ENCODE data around the gene COPA.
"Not testable (repeated sequence)": the region's sequence is repeated elsewhere in the genome, so short reads cannot be mapped to it uniquely, and the experiment has no call there.

COPA gene

DNA sequence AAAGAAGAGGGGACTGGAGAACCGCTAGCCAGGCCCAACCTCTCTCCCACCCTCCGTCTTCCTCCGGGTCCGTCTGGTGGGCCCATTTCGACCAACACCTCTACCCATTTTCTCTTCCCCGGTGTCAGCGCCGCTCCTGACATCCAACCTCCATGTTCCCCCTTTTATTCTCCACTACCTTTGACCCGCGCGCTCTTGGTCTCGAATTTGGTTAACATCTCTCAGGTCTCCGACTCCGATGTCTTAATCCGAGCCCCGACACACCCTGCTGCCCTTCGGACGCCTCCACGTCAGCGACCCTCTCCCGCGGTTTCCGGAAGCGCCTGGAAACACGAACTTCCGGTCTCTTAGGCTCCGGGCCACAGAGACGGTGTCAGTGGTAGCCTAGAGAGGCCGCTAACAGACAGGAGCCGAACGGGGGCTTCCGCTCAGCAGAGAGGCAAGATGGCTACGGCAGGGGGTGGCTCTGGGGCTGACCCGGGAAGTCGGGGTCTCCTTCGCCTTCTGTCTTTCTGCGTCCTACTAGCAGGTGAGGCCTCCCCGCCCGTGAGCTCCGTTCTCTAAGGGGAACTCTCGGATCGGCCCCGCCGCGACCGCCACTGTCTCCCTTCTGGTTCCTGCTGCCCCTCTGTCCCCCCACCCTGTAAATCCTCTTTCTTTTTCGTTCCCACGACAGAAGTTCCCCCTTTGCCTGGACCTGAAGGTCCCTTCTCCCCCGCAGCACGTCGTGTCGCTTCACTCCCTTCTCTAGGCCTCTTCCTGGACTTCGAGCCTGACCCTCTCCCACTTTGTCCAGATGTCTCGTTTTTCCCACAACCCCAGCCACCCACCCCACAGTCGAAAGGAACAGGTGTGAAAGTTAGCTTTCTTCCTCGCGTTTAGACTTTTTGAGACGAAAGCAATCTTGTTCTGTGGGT, at the start of gene COPA, which contains the start of gene NCSTN:
Gene COPA, minus strand, starts transcription at position 298 of the 917 bp plus-strand sequence. Its CDS starts 80 bp downstream, at position 218.
Gene NCSTN, plus strand, starts transcription at position 431 of the 917 bp plus-strand sequence. Its CDS starts 14 bp downstream, at position 445.
- peak; percentile 76 to 78 for DNase-seq (ENCODE audit: low read depth in 2 of 2)

DNA sequence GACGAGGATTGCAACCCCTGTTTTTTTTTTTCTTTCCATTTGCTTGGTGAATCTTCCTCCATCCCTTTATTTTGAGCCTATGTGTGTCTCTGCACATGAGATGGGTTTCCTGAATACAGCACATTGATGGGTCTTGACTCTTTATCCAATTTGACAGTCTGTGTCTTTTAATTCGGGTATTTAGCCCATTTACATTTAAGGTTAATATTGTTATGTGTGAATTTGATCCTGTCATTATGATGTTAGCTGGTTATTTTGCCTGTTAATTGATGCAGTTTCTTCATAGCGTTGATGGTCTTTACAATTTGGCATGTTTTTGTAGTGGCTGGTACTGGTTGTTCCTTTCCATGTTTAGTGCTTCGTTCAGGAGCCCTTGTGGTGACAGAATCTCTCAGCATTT, 45.4 kb upstream of the COPA start:
- not testable (repeated sequence) for DNase-seq (ENCODE audit: low read depth in 2 of 2)

DNA sequence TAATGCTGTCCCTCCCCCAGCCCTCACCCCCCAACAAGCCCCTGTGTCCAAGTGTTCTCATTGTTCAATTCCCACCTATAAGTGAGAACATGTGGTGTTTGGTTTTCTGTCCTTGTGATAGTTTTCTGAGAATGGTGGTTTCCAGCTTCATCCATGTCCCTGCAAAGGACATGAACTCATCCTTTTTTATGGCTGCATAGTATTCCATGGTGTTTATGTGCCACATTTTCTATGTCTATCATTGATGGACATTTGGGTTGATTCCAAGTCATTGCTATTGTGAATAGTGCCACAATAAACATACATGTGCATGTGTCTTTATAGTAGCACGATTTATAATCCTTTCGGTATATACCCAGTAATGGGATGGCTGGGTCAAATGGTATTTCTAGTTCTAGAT, 41.8 kb upstream of the COPA start:
- not testable (repeated sequence) for DNase-seq (ENCODE audit: low read depth in 2 of 2)

DNA sequence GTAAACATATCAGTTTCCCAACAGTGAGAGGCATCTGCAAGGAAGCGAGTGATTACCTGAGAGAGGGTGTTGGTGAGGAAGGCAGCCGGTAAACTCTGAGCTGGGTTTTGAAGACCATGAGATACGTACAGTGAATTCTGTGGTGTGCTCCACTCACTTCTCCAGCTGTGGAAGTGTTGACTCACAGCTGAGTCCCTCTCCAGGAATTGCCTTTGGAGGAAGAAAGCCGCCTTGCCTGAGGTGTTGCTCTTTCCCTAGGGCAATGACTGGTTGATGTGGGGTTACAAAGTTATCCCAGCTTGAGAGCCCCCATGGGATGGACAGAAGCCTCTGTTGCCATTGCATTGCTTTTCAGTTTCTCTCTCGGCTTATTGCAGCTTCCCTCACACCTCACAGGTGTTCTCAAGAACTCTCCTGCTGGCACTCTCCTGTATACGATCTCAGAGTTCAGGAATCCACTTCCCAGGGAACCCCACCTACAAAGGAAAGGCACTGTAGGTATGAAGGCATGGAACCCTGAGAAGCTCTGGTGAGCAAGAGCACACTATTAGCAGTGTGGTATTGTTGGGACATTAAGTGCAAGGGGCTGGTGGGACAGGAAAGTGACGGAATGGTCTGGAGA, 34.6 kb upstream of the COPA start:
- no peak for DNase-seq (ENCODE audit: low read depth in 2 of 2)

DNA sequence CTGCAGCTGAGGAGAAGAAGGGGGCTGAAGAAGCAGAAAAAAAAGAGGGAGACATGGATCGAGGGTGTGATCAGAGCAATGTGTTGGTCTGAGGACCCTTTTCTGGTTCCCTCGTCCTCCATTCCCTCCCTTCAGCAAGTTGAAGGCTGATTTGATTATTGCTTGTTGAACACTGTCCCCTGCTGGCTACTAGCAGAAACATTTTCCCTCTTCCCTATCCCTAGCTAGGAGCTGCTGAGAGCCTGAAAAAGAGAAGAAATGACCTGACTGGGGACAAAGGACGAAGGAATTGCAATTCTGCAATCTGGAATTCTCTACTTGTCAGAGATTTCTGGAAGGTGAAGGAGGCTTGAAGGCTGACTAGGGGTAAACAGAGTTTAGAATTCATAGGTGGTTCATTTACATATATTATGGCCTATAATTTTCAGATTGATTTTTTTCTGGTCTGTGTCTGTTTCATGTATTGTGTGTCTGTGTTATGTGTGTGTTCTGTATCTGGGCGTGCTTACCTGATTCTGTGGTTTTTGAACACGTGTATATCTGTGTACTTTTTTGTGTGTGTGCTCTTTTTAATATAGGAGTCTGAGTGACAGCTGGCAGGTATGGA, 33.6 kb upstream of the COPA start:
- DNase-seq (ENCODE audit: low read depth in 2 of 2): peak in 1 of 2 donors; percentile 17

DNA sequence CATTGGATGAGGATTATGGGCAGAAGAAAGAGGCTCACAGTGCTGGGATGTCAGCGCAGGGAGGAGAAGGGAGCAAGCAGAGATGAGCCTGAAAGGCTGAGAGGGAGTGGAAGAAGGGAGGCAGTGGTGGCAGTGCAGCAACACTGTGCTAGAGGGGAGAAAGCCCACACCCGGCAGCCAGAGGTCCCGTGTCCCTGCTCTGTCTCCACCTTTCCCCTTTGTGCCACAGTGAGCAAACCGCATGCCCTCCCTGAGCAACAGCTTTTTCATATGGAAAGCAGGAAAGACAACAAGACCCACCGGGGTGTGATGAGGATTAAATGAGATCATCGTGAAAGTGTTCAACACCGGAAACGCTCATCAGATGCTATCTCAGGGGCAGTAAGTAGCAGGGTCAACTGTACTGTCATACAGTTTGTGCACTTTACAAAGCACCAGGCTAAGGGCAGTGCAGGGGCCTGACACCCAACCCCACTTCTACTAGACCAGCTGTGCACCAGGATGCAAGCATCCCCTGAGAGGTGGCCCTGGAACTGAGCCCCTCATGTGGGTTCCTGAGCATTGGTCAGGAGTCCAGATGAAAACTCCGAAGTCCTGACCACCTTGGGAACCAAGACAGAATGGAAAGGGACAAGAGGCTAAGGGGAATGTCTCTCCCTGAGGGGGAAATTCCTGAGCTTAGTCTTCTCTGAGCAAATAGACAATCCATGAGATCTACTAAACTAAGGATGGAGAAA, 32.9 kb upstream of the COPA start:
- DNase-seq (ENCODE audit: low read depth in 2 of 2): no peak

DNA sequence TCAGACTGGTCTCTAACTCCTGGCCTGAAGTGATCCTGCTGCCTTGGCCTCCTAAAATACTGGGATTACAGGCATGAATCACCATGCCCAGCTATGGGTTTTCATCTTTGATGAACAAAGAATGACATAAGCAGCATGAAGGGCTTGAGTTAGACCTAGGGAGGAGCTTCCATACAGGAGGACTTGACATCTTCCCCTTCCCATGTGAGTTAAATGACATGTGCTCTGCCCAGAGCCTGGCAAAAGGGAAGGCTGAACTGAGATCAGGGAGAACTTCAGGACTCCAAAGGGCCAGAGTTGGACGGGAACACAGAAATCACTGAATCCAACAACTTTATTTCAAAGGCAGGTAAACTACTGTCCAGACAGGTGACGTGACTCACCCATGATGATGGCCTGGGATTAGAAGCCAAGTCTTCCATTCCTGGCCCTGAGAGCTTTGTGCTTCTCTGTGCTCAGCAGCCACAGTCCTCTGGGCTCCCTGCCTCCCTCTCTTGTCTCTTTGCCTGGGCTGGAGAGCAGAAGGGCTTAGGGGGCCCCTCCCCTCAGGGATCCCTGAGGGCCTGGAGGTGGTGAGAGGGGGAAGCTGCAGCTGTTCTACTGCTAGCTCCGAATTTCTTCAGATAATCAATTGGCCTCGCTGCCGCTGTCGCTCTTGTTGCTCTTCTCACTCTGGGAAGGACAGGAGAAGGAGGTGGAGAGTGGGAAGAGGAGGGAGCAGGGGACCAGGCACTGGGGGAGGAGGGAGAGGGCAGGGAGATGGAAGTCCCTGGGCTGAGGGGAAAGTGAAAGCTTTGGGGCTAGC, 31.5 kb upstream of the COPA start:
- no peak for DNase-seq (ENCODE audit: low read depth in 2 of 2)

DNA sequence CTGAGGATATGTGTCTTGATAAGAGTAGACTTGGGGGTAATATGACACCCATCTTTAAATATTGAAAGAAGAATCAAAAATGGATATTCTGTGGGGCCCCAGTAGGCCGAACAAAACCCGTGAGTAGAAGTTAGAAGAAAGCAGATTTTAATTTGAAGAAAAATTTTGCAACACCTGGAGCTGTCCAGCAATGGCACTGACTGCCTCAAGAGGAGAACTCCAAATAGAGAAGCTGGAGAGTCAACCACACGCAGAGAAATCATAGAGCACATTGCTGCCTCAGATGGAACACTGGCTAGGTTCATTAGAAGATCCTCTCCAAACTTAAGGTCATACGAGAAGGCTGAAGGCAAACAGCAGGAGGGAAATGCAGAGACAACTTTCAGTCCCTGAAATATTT, 30.6 kb upstream of the COPA start:
- DNase-seq (ENCODE audit: low read depth in 2 of 2): no peak

DNA sequence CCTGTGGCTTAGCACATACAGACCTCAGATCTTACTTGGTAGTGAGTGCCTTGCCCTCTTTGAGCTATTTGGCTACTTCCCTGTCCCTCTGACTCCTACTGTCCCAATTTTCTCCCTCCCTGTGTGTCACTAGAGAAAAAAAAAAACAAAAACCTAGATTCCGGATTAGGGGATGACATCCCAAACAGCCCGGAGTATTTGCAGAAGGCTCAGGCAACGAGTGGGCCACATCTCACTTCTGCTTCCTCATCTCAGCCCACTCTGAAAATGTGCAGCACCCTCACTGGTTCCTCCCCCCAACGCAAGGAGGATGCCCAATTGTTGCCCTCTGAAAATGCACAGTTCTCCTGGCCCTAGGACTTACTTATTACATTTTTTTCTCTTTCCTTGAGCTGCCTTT, 28.7 kb upstream of the COPA start:
- no peak for DNase-seq (ENCODE audit: low read depth in 2 of 2)

DNA sequence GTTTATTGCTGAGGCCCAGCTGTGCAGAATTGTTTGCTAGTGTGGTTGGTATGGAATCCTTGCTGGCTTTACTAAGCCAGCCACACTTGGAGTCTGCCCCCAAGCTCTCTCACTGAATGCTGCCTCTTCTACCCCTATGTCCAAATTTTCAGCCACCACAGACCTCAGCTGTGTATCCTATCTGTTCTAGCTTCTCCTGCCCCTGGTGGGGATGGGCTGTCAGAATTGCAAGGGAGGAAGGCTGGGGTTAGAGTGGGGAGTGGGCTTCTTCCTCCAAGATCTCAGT, 28.2 kb upstream of the COPA start:
- DNase-seq (ENCODE audit: low read depth in 2 of 2): no peak

DNA sequence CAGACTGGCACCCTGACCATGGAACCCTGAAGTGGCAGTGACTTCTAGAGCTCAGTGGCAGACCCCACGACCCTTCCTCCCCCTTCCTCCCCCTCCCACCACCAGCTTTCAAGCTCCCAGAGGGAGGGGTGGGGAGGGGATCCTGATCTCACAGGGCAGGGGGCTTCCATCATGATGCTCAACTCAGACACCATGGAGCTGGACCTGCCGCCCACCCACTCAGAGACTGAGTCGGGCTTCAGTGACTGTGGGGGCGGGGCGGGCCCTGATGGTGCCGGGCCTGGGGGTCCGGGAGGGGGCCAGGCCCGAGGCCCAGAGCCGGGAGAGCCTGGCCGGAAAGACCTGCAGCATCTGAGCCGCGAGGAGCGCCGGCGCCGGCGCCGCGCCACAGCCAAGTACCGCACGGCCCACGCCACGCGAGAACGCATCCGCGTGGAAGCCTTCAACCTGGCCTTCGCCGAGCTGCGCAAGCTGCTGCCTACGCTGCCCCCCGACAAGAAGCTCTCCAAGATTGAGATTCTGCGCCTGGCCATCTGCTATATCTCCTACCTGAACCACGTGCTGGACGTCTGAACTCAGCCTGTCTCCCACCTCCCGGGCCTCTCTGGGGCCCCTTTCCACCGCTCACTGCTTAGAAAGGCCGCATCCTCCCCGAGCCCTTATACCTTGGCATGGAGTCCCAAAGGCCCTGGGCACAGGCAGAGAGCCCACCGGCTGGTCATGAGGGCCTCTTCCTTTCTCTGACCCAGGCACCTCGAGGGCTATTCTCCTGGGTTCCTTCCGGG, 27.7 kb upstream of the COPA start:
- DNase-seq (ENCODE audit: low read depth in 2 of 2): no peak

DNA sequence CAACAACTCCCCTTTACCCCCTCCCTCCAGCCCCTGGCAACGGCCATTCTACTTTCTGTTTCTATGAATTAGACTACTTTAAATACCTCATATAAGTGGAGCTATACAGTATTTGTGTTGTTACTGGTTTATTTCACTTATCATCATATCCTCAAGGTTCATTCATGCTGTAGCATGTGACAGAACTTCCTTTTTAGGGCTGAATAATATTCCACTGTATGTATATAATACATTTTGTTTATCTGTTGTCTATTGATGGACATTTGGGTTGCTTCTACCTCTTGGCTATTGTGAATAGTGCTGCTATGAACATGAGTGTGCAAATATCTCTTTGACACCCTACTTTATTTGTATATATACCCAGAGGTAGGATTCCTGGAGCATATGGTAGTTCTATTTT, 26.0 kb upstream of the COPA start:
- no peak for DNase-seq (ENCODE audit: low read depth in 2 of 2)

DNA sequence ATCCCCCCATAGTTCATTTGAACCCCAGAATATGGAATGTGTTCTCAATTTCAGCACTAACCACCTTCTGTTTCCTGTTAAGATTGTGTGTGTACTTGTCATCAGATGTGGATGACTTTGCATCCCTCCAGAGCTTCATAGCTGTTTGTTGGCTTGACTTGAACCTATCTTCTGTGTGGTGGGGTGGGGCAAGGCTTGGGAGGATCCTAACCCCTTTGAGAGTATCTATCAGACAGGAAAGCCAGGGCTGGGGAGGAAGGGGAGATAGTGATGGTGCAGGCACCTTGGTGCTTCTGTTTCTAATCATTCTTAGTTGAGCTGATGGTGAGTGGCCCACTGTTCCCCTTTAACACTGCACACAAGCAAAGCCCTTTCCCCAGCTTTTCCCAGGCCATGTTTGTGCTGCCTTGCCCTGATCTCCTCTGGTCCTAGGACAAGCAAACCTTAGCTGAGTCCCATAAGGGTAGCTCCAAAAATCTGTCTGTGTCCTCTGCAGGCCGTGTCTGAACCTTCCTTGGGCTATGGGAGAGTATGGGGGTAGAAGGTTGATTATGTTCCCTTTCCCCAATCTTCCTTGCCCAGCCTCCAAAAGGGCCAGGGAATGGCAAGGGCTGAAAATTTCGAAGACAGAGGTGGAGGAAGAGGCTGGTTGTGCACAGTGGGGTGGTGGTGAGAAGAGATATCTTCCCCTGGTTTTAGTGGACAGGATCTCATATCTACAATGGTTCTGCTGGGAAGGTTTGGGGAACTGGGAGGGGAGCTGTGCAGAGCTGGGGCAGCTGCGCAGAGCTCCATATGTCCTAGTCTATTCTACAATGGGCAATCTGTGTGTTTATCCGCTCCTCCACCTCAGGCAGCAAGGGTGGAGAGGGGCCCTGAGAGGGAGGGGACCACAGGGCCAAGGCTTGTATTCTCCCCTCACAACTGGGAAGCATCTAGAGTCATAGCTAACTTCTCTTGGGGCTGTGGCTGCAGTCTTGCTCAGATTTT, 25.2 kb upstream of the COPA start:
- DNase-seq (ENCODE audit: low read depth in 2 of 2): no peak

DNA sequence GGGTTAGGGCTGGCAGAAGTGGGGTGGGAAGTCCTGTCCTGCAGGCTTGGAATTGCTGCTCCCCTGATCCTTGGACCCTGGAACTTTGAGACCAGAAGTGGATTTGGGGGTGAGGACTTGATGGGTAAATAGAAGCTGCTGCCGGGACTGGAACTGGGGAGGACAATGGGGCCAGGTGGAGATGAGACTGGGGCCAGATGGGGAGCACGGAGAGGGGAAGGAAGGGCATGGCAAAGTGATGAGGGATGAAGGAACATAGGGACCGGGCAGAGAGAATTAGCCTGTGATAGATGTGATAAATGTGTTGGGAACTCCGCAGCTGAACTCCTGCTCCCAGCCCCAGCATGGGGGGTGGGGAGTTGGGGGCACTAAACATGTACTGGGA, 24.5 kb upstream of the COPA start:
- DNase-seq (ENCODE audit: low read depth in 2 of 2): no peak

DNA sequence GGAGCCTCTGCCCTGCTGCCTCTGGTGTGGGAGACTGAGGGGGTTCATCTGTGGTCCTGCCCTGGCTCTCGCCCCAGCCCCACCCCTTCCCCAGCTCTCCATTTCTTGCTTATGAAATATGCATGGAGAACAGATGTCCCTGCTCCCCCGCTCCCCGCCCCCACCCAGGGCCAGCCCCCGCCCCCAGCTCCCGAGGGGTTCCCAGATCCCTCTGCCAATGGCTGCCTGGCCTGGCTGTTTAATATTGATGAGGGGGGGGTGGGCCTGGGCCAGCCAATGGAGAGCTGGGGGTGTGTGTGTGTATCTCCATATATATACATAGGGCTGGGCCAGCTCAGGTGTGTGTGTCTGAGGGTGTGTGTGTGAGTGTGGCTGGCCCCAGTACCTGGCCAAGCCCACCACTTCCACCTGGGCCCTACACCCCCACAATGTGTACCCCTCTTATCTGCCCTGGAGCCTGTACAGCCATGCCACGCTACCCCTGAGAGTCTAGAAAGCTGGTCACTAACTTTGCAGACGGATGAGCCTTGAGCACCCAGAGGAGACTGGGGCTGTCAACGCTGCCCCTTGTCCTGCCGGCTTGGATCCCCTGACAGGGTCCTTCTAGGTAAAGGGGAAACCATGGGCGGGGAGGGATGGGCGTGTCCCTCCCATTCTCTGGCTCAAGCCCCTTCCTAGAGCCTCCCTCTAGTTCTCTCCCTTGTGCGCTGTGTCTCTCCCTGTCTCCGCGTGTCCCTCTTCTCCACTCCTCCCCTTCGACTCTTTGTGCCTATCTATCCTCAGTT, 23.9 kb upstream of the COPA start, which contains the start of gene NHLH1:
Gene NHLH1, plus strand, starts transcription at position 341 of the 785 bp plus-strand sequence. CDS start 3,661 bp downstream, outside the sequence.
- no peak for DNase-seq (ENCODE audit: low read depth in 2 of 2)

DNA sequence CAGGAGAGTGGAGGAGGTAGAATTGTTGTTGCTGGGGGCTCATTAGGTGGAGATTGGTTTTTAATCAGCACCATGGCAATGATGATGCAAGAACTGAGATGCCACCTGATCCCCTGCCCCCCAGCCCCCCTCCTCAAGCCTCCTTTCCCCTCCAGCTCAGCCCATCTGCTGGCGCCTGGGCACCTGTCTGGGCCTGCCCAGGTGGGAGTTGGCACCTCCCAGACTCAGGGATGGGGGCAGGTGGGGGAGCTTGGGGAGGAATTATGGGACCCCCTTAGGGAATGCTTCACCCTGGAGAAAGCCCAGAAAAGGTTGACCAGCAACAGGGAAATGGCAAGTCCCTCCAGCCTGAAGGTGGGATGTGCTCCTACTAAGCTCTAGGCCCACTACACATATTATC, 22.3 kb upstream of the COPA start:
- no peak for DNase-seq (ENCODE audit: low read depth in 2 of 2)

DNA sequence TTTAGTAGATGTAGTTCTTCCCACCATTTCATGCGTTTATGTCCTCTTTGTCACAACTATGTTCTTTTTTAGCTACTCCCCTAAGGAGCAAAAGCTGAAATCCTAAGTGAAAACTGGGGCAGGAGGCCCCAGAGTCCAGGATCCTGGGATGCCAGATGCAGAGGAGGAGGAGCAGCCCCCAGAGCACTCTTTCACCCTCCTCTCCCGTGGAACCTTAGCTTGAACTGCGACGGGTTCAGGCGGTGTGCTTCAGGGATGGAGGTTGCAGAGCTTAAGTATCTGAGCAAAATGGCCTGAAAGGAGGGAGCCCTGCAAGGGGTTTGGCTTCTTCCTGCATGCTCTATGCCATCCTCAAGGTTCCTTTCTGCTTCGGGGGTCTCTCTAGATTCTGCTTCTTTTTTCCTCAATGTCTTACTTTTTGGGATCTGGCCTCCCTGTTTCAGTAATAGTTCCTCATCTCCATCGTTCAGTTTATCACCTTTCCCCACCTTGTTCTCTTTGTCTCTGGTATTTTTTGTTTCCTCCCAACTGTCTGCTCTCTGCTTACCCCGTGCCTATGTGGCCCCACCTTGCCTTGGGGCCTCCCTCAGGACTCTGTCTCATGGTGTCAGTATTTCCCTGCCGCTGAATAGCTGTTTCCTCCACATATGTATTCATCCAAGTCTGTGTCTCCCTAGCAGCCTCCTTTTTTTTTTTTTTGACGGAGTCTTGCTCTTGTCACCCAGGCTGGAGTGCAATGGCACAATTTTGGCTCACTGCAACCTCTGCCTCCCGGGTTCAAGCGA, 21.1 kb upstream of the COPA start:
- DNase-seq (ENCODE audit: low read depth in 2 of 2): no peak

DNA sequence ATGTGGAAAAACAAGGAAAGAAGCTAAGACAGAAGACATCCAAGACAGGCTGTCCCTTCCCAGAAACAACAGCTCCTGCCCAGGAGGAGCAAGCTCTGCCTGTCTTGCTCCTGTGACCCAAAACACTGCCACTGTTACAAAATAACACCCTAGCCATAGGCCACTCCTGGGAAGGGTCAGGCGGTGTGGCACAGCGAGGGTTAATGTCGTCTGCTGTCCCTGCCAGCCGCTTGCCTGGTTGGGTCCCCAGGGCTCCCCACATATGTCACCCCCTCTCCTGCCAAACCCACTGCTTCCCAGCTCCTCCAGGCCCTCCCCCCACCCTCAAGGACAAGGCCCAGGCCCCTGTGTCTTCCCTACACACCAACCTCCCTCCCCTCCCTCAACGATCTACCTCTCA, 20.0 kb upstream of the COPA start:
- no peak for DNase-seq (ENCODE audit: low read depth in 2 of 2)

Data from stimulated activated CD4-positive, alpha-beta T cell treated with anti-CD3 and anti-CD28 coated beads, Interleukin-1b, Interleukin-23, amount 100 ng/mL, for 4 hours (primary cell).